A549 (cell line): ENCODE results near the gene MLC1. TPM values are rescaled to one million over a fixed set of nuclear protein-coding genes. Genes with fewer than 3 reads are reported as not detected.

ENCODE experiments used
- ATAC-seq, 2 experiments: fragments of 200-7000 bp in 1 of 2; fragments of >200 bp in 1 of 2; cut with Nextera tagmentation in 1 of 2; cut with Tn5 transposase in 1 of 2; 3 replicates each; pipeline versions ENCODE4 v1.8.0 to v1.9.1; 2018 to 2020; ENCODE audit warnings: mild to moderate bottlenecking in 1 of 2, moderate library complexity in 1 of 2
- CTCF ChIA-PET: fragments of 300-600 bp; sonication (Branson Sonifier 250); formaldehyde crosslinking; extraction: SDS; loops from one replicate; lab custom pipeline; 2021; ENCODE audit warnings: antibody characterized with exemption, inconsistent platforms; lab: Yijun Ruan, JAX
- POLR2A ChIA-PET: fragments of 350-600 bp; formaldehyde crosslinking; extraction: SDS; loops from one replicate; lab custom pipeline; 2021; ENCODE audit warnings: antibody characterized with exemption, inconsistent platforms; lab: Yijun Ruan, JAX
- DNase-seq, 2 experiments: peaks; one replicate each; pipeline versions ENCODE4 v3.0.0 to v3.0.0-alpha.2; 2011 to 2016; ENCODE audit warnings: low read depth in 1 of 2, low spot score in 1 of 2
- FAIRE-seq: peaks from 2 replicates; lab custom pipeline; 2011; peaks lifted over from hg19 to GRCh38; lab: Jason Lieb, UNC
- H3K27ac ChIP-seq, 2 experiments: fragments of >200 bp; sonication (Bioruptor Twin); formaldehyde crosslinking; 3 replicates each; pipeline ENCODE4 v1.5.1; 2016 to 2017
- H3K4me1 ChIP-seq: fragments of >200 bp; sonication (Bioruptor Twin); formaldehyde crosslinking; 3 replicates; pipeline ENCODE4 v1.6.1; 2016
- H3K4me2 ChIP-seq: fragments of >200 bp; sonication (Bioruptor Twin); formaldehyde crosslinking; 3 replicates; pipeline ENCODE4 v1.6.1; 2016
- H3K4me3 ChIP-seq: fragments of >200 bp; sonication (Bioruptor Twin); formaldehyde crosslinking; 3 replicates; pipeline ENCODE4 v1.5.1; 2016
- H3K9me3 ChIP-seq: fragments of >200 bp; sonication (Bioruptor Twin); formaldehyde crosslinking; 3 replicates; pipeline ENCODE4 v1.6.1; 2016
- CBX2 ChIP-seq: fragments of 200-600 bp; sonication (generic); IDR thresholded peaks from 2 replicates; pipeline ENCODE4 v1.6.1; 2016; ENCODE audit warnings: low read depth, mild to moderate bottlenecking, borderline replicate concordance
- CBX8 ChIP-seq: fragments of 200-600 bp; sonication (generic); IDR thresholded peaks from 2 replicates; pipeline ENCODE4 v1.6.1; 2016
- CEBPB ChIP-seq, 2 experiments: fragments of >200 bp in 1 of 2; sonication (Bioruptor Twin) in 1 of 2; formaldehyde crosslinking in 1 of 2; IDR thresholded peaks; 2 replicates each; pipeline ENCODE4 v1.6.1; 2012 to 2016
- CHD2 ChIP-seq: fragments of 150-350 bp; IDR thresholded peaks from 2 replicates; pipeline ENCODE4 v1.6.1; 2014; ENCODE audit warnings: low read length; ENCODE audit not compliant: partially characterized antibody
- CHD4 ChIP-seq: fragments of 200-600 bp; sonication (generic); IDR thresholded peaks from 2 replicates; pipeline ENCODE4 v1.6.1; 2016; ENCODE audit warnings: antibody characterized with exemption, mild to moderate bottlenecking, borderline replicate concordance
- E2F6 ChIP-seq: IDR thresholded peaks from 2 replicates; pipeline ENCODE4 v1.6.1; 2012; ENCODE audit warnings: low read depth, borderline replicate concordance
- EHMT2 ChIP-seq: fragments of 200-600 bp; sonication (generic); IDR thresholded peaks from 2 replicates; pipeline ENCODE4 v1.6.1; 2016; ENCODE audit warnings: antibody characterized with exemption, low read depth, mild to moderate bottlenecking, moderate library complexity
- EP300 ChIP-seq, 2 experiments: fragments of >200 bp; sonication (Bioruptor Twin); formaldehyde crosslinking; IDR thresholded peaks; 2 replicates in 1 of 2; 3 replicates in 1 of 2; pipeline ENCODE4 v1.6.1; 2016 to 2017
- ESRRA ChIP-seq: fragments of 150-350 bp; IDR thresholded peaks from 2 replicates; pipeline ENCODE4 v1.6.1; 2014; ENCODE audit warnings: mild to moderate bottlenecking, low read length, borderline replicate concordance
- FOXS1 ChIP-seq: fragments of 250-450 bp; sonication (Bioruptor Pico); IDR thresholded peaks from 2 replicates; pipeline ENCODE4 v1.5.0; 2020; ENCODE audit warnings: mild to moderate bottlenecking, moderate library complexity
- GATA3 ChIP-seq: IDR thresholded peaks from 2 replicates; pipeline ENCODE4 v1.6.1; 2012; ENCODE audit warnings: borderline replicate concordance
- HDAC2 ChIP-seq: fragments of 200-600 bp; sonication (generic); IDR thresholded peaks from 2 replicates; pipeline ENCODE4 v1.6.1; 2016
- HEYL ChIP-seq: fragments of 250-450 bp; sonication (Bioruptor Pico); IDR thresholded peaks from 2 replicates; pipeline ENCODE4 v1.8.0; 2021; ENCODE audit warnings: mild to moderate bottlenecking, moderate library complexity
- HOXB13 ChIP-seq: fragments of 250-450 bp; sonication (Bioruptor Pico); IDR thresholded peaks from 2 replicates; pipeline ENCODE4 v1.5.0; 2020; ENCODE audit warnings: low read depth, mild to moderate bottlenecking, moderate library complexity
- HOXB5 ChIP-seq: fragments of 250-450 bp; sonication (Bioruptor Pico); IDR thresholded peaks from 2 replicates; pipeline ENCODE4 v1.5.0; 2020; ENCODE audit warnings: mild to moderate bottlenecking, moderate library complexity
- JUNB ChIP-seq: fragments of >200 bp; sonication (Bioruptor Twin); formaldehyde crosslinking; IDR thresholded peaks from 2 replicates; pipeline ENCODE4 v1.6.1; 2016
- KDM1A ChIP-seq: fragments of 200-600 bp; sonication (generic); IDR thresholded peaks from 2 replicates; pipeline ENCODE4 v1.6.1; 2016; ENCODE audit warnings: low read depth, mild to moderate bottlenecking
- KDM5A ChIP-seq: fragments of 200-600 bp; sonication (generic); IDR thresholded peaks from 2 replicates; pipeline ENCODE4 v1.6.1; 2016; ENCODE audit warnings: antibody characterized with exemption, mild to moderate bottlenecking
- PBX3 ChIP-seq: IDR thresholded peaks from 2 replicates; pipeline ENCODE4 v1.6.1; 2012
- PHF8 ChIP-seq: fragments of 200-600 bp; sonication (generic); IDR thresholded peaks from 2 replicates; pipeline ENCODE4 v1.6.1; 2016; ENCODE audit warnings: low read depth, mild to moderate bottlenecking, antibody characterized with exemption, moderate library complexity, borderline replicate concordance
- POLR2A ChIP-seq: IDR thresholded peaks from 2 replicates; pipeline ENCODE4 v1.6.1; 2012; ENCODE audit warnings: mild to moderate bottlenecking, low read length
- RARB ChIP-seq: fragments of 250-450 bp; sonication (Bioruptor Pico); IDR thresholded peaks from 2 replicates; pipeline ENCODE4 v1.8.0; 2021; ENCODE audit warnings: mild to moderate bottlenecking, moderate library complexity
- RCOR1 ChIP-seq: fragments of 150-350 bp; IDR thresholded peaks from 2 replicates; pipeline ENCODE4 v1.6.1; 2014; ENCODE audit warnings: antibody characterized with exemption, low read length, low read depth
- RFX5 ChIP-seq: fragments of 450-650 bp; IDR thresholded peaks from 2 replicates; pipeline ENCODE4 v1.7.1; 2014; ENCODE audit warnings: antibody characterized with exemption, mild to moderate bottlenecking, moderate library complexity
- RNF2 ChIP-seq: fragments of 200-600 bp; sonication (generic); IDR thresholded peaks from 2 replicates; pipeline ENCODE4 v1.6.1; 2016; ENCODE audit warnings: low read depth, mild to moderate bottlenecking, antibody characterized with exemption, moderate library complexity, borderline replicate concordance
- SMC3 ChIP-seq: fragments of >200 bp; sonication (Bioruptor Twin); formaldehyde crosslinking; IDR thresholded peaks from 3 replicates; pipeline ENCODE4 v1.6.1; 2018; ENCODE audit warnings: inconsistent platforms
- SREBF2 ChIP-seq: fragments of 450-650 bp; IDR thresholded peaks from 2 replicates; pipeline ENCODE4 v1.6.1; 2014; ENCODE audit warnings: mild to moderate bottlenecking, moderate library complexity
- ZNF302 ChIP-seq: fragments of 250-450 bp; sonication (Bioruptor Pico); IDR thresholded peaks from 2 replicates; pipeline ENCODE4 v1.9.0; 2021; ENCODE audit warnings: inconsistent platforms, mild to moderate bottlenecking, moderate library complexity
- WGBS: methylation state at CpG from one replicate; pipeline ENCODE4 v1.1.6; 2017; ENCODE audit errors: missing lambda C conversion rate; 5-methylcytosine and 5-hydroxymethylcytosine counted together
- polyA plus RNA-seq, 4 experiments: library from polyadenylated mRNA; depleted of rRNA in 3 of 4; stranded (reverse); fragments of >200 nt; fragmentation: RNase III in 1 of 4; extraction: RNeasy Plus Mini Kit Qiagen cat#74134 plus additional on column Dnase treatment in 1 of 4; gene quantifications; 2 replicates in 3 of 4; 3 replicates in 1 of 4; pipeline ENCODE4 v1.2.3, GENCODE V29; 2011 to 2017
- TF ChIP-seq, protein P1 (sequence below): fragments of >200 bp; sonication (Bioruptor Twin); formaldehyde crosslinking; IDR thresholded peaks from 2 replicates; pipeline ENCODE4 v1.6.1; 2016
- TF ChIP-seq, protein P2 (sequence below): fragments of >200 bp; sonication (Bioruptor Twin); formaldehyde crosslinking; IDR thresholded peaks from 3 replicates; pipeline ENCODE4 v1.6.1; 2016
- TF ChIP-seq, protein P3 (sequence below): fragments of >200 bp; sonication (Bioruptor Twin); formaldehyde crosslinking; IDR thresholded peaks from 3 replicates; pipeline ENCODE4 v1.5.1; 2016

The MLC1 gene
- polyA plus RNA-seq, 2 of the 4 experiments (the other 2 are of a cell fraction) = not detected

- H3K4me3 ChIP-seq = no peak overlapping the region
- DNase-seq (no peak), FAIRE-seq (no peak), ATAC-seq (no peak)
- WGBS = 82% methylated on average over 10 of the region's 18 CpGs
- H3K4me1 ChIP-seq = no peaks in the 10 kb centered on the region
- no peak overlapping the region for H3K4me2 ChIP-seq
- ChIA-PET POLR2A (no interaction called here), CTCF (interaction anchor here (1.2 kb wide), 1 partner anchor 17 kb away, joined by 3 read pairs; no protein-coding TSS in a partner anchor)
- H3K9me3 ChIP-seq = no peaks in the 10 kb centered on the region
- TF ChIP-seq HOXB5 (CRISPR knock-in tag) (no peak), JUNB (no peak)
- no peak overlapping the region for H3K27ac ChIP-seq
Measured at GRCh38 chr22:50082197-50082715, 3.0 kb downstream of the MLC1 start.

DNA sequence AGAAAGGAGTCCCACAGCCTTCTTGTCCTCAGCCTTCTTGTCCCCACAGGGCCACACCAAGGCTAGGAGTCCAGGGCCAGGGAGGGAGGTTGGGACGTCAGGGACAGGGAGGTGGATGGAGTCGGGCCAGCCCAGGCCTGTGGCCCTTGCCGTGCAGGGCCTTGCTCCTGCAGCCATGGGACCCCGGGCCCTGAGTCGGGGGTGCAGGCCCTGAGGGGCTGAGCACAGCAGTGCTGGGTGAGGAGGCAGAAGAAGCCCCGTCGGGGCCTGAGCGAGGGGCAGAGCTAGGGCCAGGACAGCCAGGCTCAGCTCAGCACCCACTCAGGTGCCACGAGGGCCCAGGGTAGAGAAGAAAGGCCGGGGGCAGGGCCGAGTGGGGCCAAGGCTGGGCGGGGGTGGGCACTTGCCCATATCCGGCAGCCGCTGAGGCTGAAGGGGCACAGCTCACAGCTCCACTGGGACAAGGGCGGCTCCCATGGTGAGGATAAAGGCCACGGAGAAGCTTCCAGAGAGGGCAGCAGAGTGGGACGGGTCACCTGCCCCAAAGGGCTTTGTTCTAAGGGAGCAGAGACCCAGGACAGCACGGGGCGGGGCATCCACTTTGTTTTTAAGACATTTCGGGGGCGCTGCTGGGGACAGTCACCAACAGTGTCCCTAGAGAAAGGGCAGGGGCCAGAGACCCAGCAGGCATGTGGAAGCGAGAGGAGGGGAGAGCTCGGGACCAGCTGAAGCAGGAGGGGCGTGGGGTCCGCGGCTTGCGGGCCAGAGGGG, 3.6 kb downstream of the MLC1 start:
- no peak overlapping the region for H3K4me2 ChIP-seq
- DNase-seq = no peak
- no peaks in the 10 kb centered on the region for H3K4me1 ChIP-seq
- CTCF ChIA-PET = interaction anchor here (1.2 kb wide), 1 partner anchor 16 kb away, joined by 3 read pairs; no protein-coding TSS in a partner anchor
- POLR2A ChIA-PET = no interaction called here
- no peak overlapping the region for H3K27ac ChIP-seq
- FAIRE-seq = no peak
- no peak for ATAC-seq
- 64% methylated on average over 20 of the region's 27 CpGs for WGBS
- no peak overlapping the region for H3K4me3 ChIP-seq
- no peaks in the 10 kb centered on the region for H3K9me3 ChIP-seq
- TF ChIP-seq SMC3 = no peak
- no peak for TF ChIP-seq KDM5A
- TF ChIP-seq, protein P1, sequence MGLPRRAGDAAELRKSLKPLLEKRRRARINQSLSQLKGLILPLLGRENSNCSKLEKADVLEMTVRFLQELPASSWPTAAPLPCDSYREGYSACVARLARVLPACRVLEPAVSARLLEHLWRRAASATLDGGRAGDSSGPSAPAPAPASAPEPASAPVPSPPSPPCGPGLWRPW = no peak
- TF ChIP-seq CBX2 = no peak
- no peak for TF ChIP-seq SREBF2
- no peak for TF ChIP-seq CHD4
- no peak for TF ChIP-seq KDM1A
- no peak for TF ChIP-seq ESRRA
- no peak for TF ChIP-seq E2F6
- no peak for TF ChIP-seq GATA3
- TF ChIP-seq, protein P2, sequence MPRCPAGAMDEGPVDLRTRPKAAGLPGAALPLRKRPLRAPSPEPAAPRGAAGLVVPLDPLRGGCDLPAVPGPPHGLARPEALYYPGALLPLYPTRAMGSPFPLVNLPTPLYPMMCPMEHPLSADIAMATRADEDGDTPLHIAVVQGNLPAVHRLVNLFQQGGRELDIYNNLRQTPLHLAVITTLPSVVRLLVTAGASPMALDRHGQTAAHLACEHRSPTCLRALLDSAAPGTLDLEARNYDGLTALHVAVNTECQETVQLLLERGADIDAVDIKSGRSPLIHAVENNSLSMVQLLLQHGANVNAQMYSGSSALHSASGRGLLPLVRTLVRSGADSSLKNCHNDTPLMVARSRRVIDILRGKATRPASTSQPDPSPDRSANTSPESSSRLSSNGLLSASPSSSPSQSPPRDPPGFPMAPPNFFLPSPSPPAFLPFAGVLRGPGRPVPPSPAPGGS = no peak
- no peak for TF ChIP-seq HEYL (CRISPR knock-in tag)

DNA sequence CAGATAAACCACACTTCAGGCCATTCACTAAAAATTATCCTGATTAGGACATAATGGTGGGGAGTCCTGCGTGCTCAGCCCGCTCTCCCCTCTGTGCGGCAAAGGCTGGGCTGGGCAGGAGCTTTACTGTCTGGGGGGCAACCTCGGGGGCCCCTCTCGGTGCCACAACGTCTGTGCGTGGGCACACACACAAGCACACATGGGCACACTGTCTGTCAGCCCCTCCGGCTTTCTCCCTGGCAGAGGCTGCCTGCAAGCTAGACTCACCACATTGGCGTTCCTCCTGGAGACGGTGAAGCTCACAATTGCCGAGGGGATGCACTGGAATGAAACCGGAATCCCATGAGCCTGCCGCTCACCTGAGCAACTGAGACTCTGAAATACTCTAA, 5.2 kb downstream of the MLC1 start:
- ATAC-seq = no peak
- POLR2A ChIA-PET = no interaction called here
- no peak overlapping the region for H3K27ac ChIP-seq
- H3K4me3 ChIP-seq = no peak overlapping the region
- no peak for FAIRE-seq
- H3K4me1 ChIP-seq = no peaks in the 10 kb centered on the region
- CTCF ChIA-PET = no interaction called here
- no peaks in the 10 kb centered on the region for H3K9me3 ChIP-seq
- no peak overlapping the region for H3K4me2 ChIP-seq
- WGBS = 50% methylated on average over 12 of the region's 13 CpGs
- no peak for TF ChIP-seq RCOR1
- TF ChIP-seq HEYL (CRISPR knock-in tag) = no peak
- no peak for TF ChIP-seq HOXB13 (CRISPR knock-in tag)
- TF ChIP-seq CEBPB (IDR thresholded peaks at IDR 0.05) = no peak
- TF ChIP-seq CBX8 = no peak
- no peak for TF ChIP-seq POLR2A
- TF ChIP-seq EHMT2 = no peak
- no peak for TF ChIP-seq HDAC2
- TF ChIP-seq, protein P3, sequence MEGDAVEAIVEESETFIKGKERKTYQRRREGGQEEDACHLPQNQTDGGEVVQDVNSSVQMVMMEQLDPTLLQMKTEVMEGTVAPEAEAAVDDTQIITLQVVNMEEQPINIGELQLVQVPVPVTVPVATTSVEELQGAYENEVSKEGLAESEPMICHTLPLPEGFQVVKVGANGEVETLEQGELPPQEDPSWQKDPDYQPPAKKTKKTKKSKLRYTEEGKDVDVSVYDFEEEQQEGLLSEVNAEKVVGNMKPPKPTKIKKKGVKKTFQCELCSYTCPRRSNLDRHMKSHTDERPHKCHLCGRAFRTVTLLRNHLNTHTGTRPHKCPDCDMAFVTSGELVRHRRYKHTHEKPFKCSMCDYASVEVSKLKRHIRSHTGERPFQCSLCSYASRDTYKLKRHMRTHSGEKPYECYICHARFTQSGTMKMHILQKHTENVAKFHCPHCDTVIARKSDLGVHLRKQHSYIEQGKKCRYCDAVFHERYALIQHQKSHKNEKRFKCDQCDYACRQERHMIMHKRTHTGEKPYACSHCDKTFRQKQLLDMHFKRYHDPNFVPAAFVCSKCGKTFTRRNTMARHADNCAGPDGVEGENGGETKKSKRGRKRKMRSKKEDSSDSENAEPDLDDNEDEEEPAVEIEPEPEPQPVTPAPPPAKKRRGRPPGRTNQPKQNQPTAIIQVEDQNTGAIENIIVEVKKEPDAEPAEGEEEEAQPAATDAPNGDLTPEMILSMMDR = no peak
- TF ChIP-seq RFX5 = no peak
- no peak for TF ChIP-seq CHD2
- no peak for TF ChIP-seq EP300 (IDR thresholded peaks at IDR 0.05)
- no peak for TF ChIP-seq HOXB5 (CRISPR knock-in tag)
- TF ChIP-seq RNF2 = no peak
- TF ChIP-seq PBX3 = no peak
- TF ChIP-seq ZNF302 (CRISPR knock-in tag) = no peak
- TF ChIP-seq RARB (CRISPR knock-in tag) = no peak
- no peak for TF ChIP-seq FOXS1 (CRISPR knock-in tag)
- TF ChIP-seq SMC3 = no peak
- TF ChIP-seq PHF8 = no peak
- DNase-seq = no peak
